ENCODE data around the gene KATNAL1.

DNA sequence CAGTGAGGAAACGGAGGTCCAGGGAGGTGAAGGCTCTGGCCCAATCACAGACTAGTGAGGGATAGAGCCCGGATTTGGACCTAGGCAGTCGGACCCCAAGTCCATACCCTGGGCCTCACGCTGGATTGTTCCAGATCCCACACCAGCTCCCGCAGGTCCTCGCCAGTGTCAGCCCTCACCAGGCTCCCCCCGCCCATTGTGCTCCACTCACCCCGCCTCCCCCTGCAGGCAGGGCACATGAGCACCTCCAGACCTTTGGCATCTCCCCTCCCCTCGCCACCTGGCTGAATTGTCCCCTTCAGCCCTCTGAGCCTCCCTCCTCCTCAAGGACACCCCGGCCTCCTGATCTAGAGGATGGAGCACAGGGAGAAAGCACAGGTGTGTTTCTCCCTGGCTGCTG is 152.4 kb downstream of the KATNAL1 start:
- TF ChIP-seq, protein P1, sequence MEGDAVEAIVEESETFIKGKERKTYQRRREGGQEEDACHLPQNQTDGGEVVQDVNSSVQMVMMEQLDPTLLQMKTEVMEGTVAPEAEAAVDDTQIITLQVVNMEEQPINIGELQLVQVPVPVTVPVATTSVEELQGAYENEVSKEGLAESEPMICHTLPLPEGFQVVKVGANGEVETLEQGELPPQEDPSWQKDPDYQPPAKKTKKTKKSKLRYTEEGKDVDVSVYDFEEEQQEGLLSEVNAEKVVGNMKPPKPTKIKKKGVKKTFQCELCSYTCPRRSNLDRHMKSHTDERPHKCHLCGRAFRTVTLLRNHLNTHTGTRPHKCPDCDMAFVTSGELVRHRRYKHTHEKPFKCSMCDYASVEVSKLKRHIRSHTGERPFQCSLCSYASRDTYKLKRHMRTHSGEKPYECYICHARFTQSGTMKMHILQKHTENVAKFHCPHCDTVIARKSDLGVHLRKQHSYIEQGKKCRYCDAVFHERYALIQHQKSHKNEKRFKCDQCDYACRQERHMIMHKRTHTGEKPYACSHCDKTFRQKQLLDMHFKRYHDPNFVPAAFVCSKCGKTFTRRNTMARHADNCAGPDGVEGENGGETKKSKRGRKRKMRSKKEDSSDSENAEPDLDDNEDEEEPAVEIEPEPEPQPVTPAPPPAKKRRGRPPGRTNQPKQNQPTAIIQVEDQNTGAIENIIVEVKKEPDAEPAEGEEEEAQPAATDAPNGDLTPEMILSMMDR (IDR thresholded peaks at IDR 0.05; ENCODE audit: low read depth, low read length) = no peak
- TF ChIP-seq MYC (IDR thresholded peaks at IDR 0.05; ENCODE audit: low read depth, low read length) (no peak), POLR2A (IDR thresholded peaks at IDR 0.05; ENCODE audit: extremely low read depth, insufficient read length) (no peak)
